OCI-LY1 (cell line): ENCODE results near the gene SLC25A17.

Experiments
- CTCF ChIP-seq: fragments of 200-600 bp; sonication (generic), shearing (Covaris generic); IDR thresholded peaks from 2 replicates; pipeline ENCODE4 v1.5.1; 2017; ENCODE audit warnings: mild to moderate bottlenecking, antibody characterized with exemption, low read length, moderate library complexity, mixed read lengths
- EZH2 ChIP-seq: fragments of 200-600 bp; sonication (generic), shearing (Covaris generic); IDR thresholded peaks from 2 replicates; pipeline ENCODE4 v1.8.0; 2017; ENCODE audit warnings: borderline replicate concordance, mixed run types, mild to moderate bottlenecking, antibody characterized with exemption, low read length, moderate library complexity, mixed read lengths

DNA sequence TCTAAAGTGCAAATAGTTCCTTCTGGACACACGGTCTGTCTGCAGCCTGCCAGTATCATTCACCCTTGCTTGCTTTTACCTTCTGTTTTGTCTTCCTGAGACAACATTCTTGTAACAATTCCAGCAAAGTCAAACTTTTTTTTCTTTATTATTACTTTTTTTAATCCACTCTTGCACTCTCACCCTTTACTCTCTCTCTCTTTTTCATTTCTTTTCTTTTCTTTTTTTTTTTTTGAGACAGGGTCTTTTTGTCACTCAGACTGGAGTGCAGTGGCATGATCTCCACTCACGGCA is 86.2 kb downstream of the SLC25A17 start:
- TF ChIP-seq CTCF (no peak), EZH2 (no peak)
